HL-60/S4 treated with phorbol 12-myristate 13-acetate at 8.2 ng/mL for 4 days and 3 days (cell line): ENCODE data around the gene RASSF5.
"Not testable (repeated sequence)": the region's sequence is repeated elsewhere in the genome, so short reads cannot be mapped to it uniquely, and the experiment has no call there.

Source experiments
- in situ Hi-C: fragments of 300-500 bp; cut with MboI; formaldehyde crosslinking; loops from 2 replicates; pipeline ENCODE4 v1.15.0; 2022; ENCODE audit warnings: low sequenced_read_pairs

RASSF5 gene

GRCh38 chr1:206626396-206626795, 119.1 kb downstream of the RASSF5 start:
- in situ Hi-C loops, result not testable (repeated sequence)

- in situ Hi-C loops, result no loop called here
These were observed 121.6 kb downstream of the RASSF5 start for GRCh38 chr1:206628916-206629315.

- in situ Hi-C loops, result no loop called here
These were observed 123.8 kb downstream of the RASSF5 start for GRCh38 chr1:206631085-206631509.

DNA sequence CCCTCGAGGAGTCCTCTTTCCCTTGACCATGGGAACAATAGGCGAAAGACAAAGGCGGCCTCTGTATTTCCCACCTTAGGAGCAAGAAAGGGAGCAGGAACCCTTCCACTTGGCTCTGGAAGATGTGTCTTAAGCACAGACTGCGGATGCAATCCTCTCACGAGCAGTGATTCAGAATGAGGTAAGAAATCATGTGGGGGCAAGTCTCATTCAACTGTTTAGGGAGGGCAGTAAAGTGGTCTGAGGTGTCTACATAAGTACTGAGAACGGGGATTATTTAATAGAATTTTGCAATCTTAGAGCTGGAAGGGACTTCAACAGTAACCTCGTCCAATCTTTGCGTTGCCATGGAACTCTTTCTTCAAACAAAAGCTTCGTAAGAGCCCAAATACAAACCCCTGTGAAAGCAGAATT, 126.4 kb downstream of the RASSF5 start:
- in situ Hi-C loops, result no loop called here

- in situ Hi-C loops, result no loop called here
These were observed 127.2 kb downstream of the RASSF5 start for GRCh38 chr1:206634365-206635079.

GRCh38 chr1:206635080-206635977, 128.0 kb downstream of the RASSF5 start, which contains the start of gene DYRK3:
DYRK3 (plus strand) TSS chr1:206635536; CDS start chr1:206635704, 168 bp downstream.
- in situ Hi-C loops, result no loop called here

- in situ Hi-C loops, result no loop called here
These were observed 128.6 kb downstream of the RASSF5 start for GRCh38 chr1:206635978-206636345.

DNA sequence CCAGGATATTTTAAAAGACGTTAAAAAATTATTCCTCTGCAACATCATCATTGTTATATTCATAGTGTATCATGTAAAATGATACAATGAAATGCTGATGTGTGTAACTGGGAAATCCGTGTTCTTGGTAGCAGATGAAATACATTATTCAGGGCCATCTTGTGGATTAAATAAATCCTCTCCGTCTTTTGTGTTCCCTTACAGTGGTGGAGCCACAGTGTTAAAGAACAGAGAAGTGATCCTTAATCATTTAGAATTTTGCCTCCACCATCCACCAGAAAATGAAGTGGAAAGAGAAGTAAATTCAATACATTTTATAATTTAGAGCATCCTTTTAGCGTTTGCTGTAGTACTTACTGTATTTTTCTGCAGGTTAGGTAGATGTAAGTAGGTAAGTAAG, 129.3 kb downstream of the RASSF5 start:
- in situ Hi-C loops, result no loop called here

- in situ Hi-C loops, result no loop called here
These were observed 130.3 kb downstream of the RASSF5 start for GRCh38 chr1:206637605-206638004.
